HG03469 (cell line): ENCODE data around the gene ZDHHC14.
A peak's percentile ranks its signal among the peaks of the same experiment; 100 is the strongest.
"Not testable (repeated sequence)": the region's sequence is repeated elsewhere in the genome, so short reads cannot be mapped to it uniquely, and the experiment has no call there.

Experiments used
- ATAC-seq: cut with Tn5 transposase; IDR thresholded peaks from one replicate; pipeline ENCODE4 v1.9.1; 2021; ENCODE audit warnings: mild to moderate bottlenecking, moderate library complexity, moderate number of reproducible peaks; ENCODE audit not compliant: unreplicated experiment

ZDHHC14 gene

DNA sequence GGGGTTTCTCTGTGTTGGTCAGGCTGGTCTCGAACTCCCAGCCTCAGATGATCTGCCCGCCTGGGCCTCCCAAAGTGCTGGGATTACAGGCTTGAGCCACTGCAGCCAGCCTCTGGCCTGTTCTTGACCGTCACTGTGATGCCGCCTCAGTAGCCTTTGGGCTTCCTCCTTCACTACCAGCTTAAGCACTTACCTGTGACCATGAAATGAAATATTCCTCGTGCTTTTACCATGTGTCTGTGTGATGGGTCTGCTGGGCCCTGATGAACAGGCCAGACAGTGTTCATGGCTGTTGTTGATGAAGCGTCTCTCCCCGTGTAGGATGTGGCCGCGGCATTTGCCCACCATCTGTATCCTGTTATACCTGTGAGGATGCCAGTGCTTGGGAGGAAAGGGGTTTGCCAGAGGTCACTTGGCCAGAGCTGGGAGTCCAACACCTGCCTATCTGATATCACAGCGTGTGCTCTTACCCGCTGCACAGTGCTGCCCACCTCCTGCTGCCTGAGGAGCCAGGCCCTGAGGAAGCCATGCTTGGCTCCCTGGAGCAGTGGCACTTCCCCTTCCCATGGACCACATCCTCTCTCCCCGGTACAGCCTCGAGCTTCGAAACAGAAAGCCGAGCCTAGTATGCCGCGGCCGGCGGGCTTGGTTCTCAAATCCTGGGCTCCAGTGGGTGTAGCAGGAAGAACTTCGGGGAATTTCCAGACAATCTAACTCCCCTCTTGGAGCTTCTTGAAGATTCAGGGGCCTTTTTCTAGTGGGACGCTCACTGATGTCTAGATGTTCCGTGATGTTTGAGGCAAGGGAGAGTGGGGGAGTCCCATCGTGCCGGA, 167.9 kb downstream of the ZDHHC14 start:
- ATAC-seq: no peak

DNA sequence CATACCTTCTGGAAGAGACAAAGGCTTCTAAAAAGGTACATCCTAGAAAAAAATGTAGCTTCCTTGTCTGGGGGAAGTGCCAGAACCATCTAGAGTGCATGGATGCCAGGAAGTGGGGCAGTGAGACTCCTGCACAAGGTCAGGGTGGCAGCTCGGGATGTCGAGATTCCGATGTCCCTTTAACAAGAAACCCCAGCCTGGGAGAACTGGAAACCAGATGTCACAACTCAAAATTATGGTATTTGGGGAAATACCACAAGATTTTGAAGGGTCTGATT, 168.4 kb downstream of the ZDHHC14 start:
- ATAC-seq: no peak

DNA sequence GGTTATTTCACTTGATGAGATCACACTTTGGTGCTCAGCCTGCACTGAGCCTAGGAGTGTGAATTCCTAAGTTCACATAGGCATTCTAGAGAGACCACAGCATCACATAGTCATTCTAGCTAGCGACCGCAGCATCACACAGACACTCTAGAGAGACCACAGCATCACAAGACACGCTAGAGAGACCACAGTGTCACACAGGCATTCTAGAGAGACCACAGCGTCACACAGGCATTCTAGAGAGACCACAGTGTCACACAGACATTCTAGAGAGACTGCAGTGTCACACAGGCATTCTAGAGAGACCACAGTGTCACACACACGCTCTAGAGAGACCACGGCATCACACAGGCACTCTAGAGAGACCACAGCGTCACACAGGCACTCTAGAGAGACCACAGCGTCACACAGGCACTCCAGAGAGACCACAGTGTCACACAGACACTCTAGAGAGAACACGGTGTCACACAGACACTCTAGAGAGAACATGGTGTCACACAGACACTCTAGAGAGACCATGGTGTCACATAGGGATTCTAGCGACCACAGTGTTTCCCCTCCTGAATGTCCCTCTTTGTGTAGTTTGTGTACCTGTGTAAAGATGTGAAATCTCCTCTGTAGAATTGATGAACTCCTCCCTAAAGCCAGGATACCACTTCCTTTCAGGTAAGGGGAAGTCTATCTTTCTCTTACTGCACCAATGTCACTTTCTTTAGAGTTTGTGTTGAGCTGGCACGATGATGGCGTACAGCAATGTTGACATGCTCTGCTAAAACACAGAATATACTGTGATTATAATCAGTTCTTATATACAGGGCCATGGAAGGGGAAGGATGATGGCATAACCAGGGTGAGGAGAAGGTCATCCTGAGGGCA, 169.4 kb downstream of the ZDHHC14 start:
- ATAC-seq: no peak

DNA sequence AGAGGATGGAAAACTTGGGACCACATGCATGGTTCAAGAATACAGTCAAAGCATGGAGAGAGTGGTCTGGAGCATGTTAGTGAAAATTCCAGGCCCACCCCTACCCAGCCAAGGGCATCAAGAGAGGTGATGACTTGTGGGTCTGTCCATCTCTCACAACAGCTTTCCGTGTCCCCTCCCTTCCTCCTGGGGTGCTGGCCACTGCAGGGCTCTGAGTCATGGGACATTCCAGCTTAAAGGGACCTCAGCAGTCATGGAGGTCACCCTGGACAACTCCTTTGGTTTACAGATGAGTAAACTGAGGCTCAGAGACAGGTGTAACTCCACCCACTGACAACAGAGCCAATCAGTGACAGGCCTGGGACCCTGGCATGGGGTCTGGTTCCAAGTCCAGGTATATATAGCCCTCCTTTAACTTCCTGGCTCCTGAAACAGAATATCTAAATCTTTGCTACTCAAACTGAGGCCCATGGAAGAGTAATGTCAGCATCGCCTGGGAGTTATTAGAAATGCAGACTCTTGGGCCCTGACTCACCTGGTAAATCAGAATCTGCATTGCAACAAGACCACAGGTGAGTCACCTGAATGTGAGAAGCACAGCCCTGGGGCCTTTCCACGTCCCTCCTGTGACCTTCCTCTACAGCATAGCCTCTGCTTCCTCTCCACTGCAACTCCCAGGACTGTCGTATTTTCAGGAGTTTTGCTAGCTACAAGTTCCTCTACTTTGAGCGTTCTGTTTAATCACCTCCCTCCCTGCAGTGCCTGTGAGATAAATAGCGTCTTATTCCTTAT, 170.2 kb downstream of the ZDHHC14 start:
- no peak for ATAC-seq

DNA sequence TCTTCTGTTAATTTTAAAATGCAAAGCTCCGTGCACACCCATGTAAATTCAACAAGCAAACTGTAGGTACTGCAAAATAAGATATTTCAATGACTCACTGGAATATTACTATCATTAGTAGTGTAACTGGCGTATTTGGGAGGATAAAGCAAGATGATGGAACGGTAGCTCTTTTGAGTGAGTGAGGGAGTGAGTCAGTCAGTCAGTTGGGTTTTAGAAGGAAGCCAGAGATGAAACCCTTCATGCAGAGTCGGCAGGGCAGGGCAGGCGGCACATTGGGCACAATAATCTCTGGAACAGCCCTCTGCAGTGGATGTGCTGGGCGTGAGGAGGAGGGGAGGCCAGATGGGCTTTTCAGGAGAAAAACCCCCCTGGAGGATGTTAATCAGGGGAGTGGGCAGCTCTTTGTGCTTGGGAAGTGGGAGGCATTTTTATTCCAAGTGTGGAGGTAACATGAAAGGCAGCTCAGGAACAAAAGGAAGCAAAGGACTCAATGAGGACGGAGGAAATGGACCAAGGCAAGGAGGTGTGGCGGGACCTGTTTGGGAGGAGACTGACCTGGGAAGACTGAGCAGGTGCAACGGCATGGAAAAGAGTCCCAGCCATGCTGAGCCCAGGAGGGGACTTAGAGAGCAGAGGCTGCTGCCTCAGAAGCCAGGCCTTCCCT, 171.2 kb downstream of the ZDHHC14 start:
- ATAC-seq: no peak

DNA sequence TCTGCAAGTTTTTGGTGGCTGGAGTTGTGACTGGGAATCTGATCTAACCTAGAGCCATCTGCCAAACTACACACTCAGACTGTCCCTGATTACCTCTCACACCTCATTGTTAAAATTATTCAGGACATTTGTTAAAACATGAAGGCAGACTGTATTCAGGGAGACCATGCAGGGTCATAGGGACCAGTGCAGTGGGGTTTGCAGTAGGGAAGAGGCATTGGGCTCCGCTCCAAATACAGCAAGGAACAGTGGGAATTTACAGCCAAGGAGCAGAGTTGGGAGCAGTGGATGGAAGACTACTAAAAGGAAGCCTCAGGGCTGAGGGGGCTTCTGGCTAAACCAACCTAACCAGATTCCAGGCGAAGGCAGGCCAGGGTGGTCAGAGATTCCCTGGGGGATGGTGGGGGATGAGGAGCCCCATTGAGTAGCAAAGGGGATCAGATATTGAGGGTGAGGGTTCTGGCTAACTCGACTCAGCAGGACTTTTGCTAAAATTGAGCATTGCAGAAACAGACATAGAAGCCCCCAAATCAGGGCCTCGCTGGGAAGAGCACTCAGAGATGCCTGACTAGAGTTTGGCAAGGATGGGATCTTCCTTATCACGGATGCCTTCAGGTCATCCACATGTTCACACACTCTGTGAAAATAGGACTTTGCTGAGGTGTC, 172.0 kb downstream of the ZDHHC14 start:
- ATAC-seq: no peak

- no peak for ATAC-seq
These were observed 173.8 kb downstream of the ZDHHC14 start for GRCh38 chr6:157554747-157555146.

- no peak for ATAC-seq
These were observed 174.6 kb downstream of the ZDHHC14 start for GRCh38 chr6:157555455-157556143.

GRCh38 chr6:157556144-157556645, 175.2 kb downstream of the ZDHHC14 start:
- ATAC-seq: no peak

- ATAC-seq: no peak
These were observed 175.9 kb downstream of the ZDHHC14 start for GRCh38 chr6:157556671-157557430.

DNA sequence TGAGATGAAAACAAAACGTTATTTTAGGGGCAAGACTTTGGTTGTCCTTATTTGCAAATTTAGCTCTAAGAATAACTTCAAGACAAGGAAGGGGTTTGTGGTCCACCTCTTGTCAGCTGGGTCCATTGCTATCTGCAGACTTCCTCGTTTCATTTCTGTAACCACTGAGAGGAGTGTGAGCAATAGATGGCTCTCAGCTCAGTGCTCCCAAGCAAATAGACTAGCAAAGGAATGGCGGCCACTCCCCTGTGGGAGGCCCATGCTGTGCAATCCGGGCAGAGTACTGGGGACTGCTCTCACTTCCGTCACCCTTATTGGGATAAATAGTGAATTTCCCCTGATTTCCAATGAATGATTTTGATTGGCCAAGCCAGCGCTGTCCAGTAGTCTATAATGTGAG, 176.6 kb downstream of the ZDHHC14 start:
- peak; percentile 41 for ATAC-seq

- ATAC-seq: no peak
These were observed 177.1 kb downstream of the ZDHHC14 start for GRCh38 chr6:157558049-157558448.

GRCh38 chr6:157558487-157559200, 177.7 kb downstream of the ZDHHC14 start:
- no peak for ATAC-seq

- no peak for ATAC-seq
These were observed 178.3 kb downstream of the ZDHHC14 start for GRCh38 chr6:157559201-157559756.

- not testable (repeated sequence) for ATAC-seq
These were observed 179.1 kb downstream of the ZDHHC14 start for GRCh38 chr6:157560063-157560462.

DNA sequence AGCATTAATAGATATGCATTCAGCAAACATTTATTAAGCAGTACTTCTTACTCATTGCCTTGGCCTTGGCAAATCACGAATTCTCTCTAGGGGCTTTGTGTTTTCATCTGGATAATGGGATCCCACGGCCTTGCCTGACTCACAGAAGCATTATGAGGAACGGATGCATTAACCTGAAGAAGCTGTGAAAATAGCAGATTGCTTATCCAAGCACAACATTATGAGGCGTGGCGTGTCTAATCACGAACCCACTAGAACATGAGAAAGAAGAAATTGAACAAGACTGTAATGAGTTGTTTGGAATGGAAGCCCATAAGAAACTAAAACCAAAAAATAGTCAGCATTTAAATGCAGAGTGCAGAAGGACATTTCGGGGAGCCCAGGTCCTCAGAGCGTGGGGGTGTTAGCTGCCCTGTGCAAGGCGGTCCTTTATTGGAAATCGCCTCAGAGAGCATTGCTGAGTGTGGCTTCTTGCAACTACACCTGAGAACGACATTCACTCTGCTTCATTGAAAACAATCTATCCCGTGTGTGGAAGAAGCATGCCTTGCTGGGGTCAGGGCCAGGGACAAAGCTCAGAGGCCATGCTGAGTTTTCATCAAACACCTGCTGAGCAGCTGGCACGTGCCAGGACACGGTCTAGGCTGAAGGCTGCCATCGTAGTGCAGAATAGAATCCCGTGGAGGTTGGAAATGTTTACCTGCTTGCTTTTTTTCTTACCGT, 179.9 kb downstream of the ZDHHC14 start:
- ATAC-seq: no peak

DNA sequence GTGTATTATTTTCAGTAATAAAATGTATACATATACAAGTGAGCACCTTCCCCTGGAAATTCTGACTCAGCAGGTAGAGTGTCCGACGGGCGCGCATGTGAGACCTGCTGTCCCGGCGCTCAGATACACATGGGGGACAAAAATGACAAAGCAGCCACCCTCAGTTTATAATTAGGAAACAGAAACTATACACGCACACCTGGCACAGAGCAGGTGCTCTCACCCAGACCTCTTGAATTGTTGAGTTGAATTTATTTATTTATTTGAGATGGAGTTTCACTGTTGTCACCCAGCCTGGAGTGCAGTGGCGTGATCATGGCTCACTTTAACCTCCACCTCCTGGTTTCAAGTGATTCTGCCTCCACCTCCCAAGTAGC, 180.4 kb downstream of the ZDHHC14 start:
- ATAC-seq: peak; percentile 18
